ENCODE measurements around the gene GGA3. TPM values are rescaled to one million over a fixed set of nuclear protein-coding genes. Genes with fewer than 3 reads are reported as not detected.
A peak's percentile ranks its signal among the peaks of the same experiment; 100 is the strongest.
"Not testable (repeated sequence)": the region's sequence is repeated elsewhere in the genome, so short reads cannot be mapped to it uniquely, and the experiment has no call there.

Gene GGA3
- total and polyA plus RNA-seq, 4 donors, result 4.6 to 17.3 (median 9.2) TPM

GRCh38 chr17:75207760-75208159 lies 53.6 kb downstream of the GGA3 start (continued):
- TF ChIP-seq, protein P1, sequence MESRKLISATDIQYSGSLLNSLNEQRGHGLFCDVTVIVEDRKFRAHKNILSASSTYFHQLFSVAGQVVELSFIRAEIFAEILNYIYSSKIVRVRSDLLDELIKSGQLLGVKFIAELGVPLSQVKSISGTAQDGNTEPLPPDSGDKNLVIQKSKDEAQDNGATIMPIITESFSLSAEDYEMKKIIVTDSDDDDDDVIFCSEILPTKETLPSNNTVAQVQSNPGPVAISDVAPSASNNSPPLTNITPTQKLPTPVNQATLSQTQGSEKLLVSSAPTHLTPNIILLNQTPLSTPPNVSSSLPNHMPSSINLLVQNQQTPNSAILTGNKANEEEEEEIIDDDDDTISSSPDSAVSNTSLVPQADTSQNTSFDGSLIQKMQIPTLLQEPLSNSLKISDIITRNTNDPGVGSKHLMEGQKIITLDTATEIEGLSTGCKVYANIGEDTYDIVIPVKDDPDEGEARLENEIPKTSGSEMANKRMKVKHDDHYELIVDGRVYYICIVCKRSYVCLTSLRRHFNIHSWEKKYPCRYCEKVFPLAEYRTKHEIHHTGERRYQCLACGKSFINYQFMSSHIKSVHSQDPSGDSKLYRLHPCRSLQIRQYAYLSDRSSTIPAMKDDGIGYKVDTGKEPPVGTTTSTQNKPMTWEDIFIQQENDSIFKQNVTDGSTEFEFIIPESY (IDR thresholded peaks at IDR 0.05), result no peak
- TF ChIP-seq RXRA (IDR thresholded peaks at IDR 0.05), result peak; percentile 78 to 91
- TF ChIP-seq SP1 (IDR thresholded peaks at IDR 0.05), result peak; percentile 36
- TF ChIP-seq FOXA1 (IDR thresholded peaks at IDR 0.05), result no peak

GRCh38 chr17:75207050-75207407 lies 54.4 kb downstream of the GGA3 start:
- H3K9me3 ChIP-seq (ENCODE audit: control insufficient read depth in 4 of 4, low read length in 3 of 4); H3K9ac ChIP-seq (ENCODE audit: low read depth in 1 of 2, low read length in 2 of 2); H3K27me3 ChIP-seq (ENCODE audit: control insufficient read depth in 4 of 4, insufficient read depth in 4 of 4, low read length in 3 of 4); DNase-seq (ENCODE audit: low spot score); H3K27ac ChIP-seq (ENCODE audit: low read depth in 1 of 2, low read length in 2 of 2); H3K4me3 ChIP-seq (ENCODE audit: low read depth in 1 of 3, low read length in 3 of 3): not testable (repeated sequence)
- peaks cover 8 to 30% (median 19%) of the 10 kb centered on the region in 4 donors for H3K4me1 ChIP-seq (ENCODE audit: control insufficient read depth in 4 of 4, insufficient read depth in 4 of 4, low read length in 3 of 4)
- H3K36me3 ChIP-seq (ENCODE audit: control insufficient read depth in 4 of 4, insufficient read depth in 3 of 4, low read depth in 1 of 4, low read length in 3 of 4), result peaks cover 9 to 18% (median 12%) of the 10 kb centered on the region in 4 donors
- 88% methylated on average over 8 of the region's 8 CpGs for WGBS

- DNase-seq (ENCODE audit: low spot score), result no peak
- Histone ChIP-seq H3K4me3 (ENCODE audit: low read depth in 1 of 3, low read length in 3 of 3) (peak overlapping the region; percentile 83 to 99 (median 95)), H3K9me3 (ENCODE audit: control insufficient read depth in 4 of 4, low read length in 3 of 4) (no peaks in the 10 kb centered on the region), H3K27me3 (ENCODE audit: control insufficient read depth in 4 of 4, insufficient read depth in 4 of 4, low read length in 3 of 4) (no peaks in the 10 kb centered on the region), H3K4me1 (ENCODE audit: control insufficient read depth in 4 of 4, insufficient read depth in 4 of 4, low read length in 3 of 4) (peaks cover 8 to 30% (median 19%) of the 10 kb centered on the region in 4 donors), H3K9ac (ENCODE audit: low read depth in 1 of 2, low read length in 2 of 2) (peak overlapping the region; percentile 90), H3K27ac (ENCODE audit: low read depth in 1 of 2, low read length in 2 of 2) (peak overlapping the region; percentile 93 to 94), H3K36me3 (ENCODE audit: control insufficient read depth in 4 of 4, insufficient read depth in 3 of 4, low read depth in 1 of 4, low read length in 3 of 4) (peaks cover 2 to 12% (median 8%) of the 10 kb centered on the region in 4 donors)
- TF ChIP-seq, protein P2, sequence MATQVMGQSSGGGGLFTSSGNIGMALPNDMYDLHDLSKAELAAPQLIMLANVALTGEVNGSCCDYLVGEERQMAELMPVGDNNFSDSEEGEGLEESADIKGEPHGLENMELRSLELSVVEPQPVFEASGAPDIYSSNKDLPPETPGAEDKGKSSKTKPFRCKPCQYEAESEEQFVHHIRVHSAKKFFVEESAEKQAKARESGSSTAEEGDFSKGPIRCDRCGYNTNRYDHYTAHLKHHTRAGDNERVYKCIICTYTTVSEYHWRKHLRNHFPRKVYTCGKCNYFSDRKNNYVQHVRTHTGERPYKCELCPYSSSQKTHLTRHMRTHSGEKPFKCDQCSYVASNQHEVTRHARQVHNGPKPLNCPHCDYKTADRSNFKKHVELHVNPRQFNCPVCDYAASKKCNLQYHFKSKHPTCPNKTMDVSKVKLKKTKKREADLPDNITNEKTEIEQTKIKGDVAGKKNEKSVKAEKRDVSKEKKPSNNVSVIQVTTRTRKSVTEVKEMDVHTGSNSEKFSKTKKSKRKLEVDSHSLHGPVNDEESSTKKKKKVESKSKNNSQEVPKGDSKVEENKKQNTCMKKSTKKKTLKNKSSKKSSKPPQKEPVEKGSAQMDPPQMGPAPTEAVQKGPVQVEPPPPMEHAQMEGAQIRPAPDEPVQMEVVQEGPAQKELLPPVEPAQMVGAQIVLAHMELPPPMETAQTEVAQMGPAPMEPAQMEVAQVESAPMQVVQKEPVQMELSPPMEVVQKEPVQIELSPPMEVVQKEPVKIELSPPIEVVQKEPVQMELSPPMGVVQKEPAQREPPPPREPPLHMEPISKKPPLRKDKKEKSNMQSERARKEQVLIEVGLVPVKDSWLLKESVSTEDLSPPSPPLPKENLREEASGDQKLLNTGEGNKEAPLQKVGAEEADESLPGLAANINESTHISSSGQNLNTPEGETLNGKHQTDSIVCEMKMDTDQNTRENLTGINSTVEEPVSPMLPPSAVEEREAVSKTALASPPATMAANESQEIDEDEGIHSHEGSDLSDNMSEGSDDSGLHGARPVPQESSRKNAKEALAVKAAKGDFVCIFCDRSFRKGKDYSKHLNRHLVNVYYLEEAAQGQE (IDR thresholded peaks at IDR 0.05), result no peak
- no peak for TF ChIP-seq FOXA1 (IDR thresholded peaks at IDR 0.05)
- TF ChIP-seq TAF1 (conservative IDR thresholded peaks at IDR 0.05), result no peak
- no peak for TF ChIP-seq RAD21 (IDR thresholded peaks at IDR 0.05)
- TF ChIP-seq, protein P3, sequence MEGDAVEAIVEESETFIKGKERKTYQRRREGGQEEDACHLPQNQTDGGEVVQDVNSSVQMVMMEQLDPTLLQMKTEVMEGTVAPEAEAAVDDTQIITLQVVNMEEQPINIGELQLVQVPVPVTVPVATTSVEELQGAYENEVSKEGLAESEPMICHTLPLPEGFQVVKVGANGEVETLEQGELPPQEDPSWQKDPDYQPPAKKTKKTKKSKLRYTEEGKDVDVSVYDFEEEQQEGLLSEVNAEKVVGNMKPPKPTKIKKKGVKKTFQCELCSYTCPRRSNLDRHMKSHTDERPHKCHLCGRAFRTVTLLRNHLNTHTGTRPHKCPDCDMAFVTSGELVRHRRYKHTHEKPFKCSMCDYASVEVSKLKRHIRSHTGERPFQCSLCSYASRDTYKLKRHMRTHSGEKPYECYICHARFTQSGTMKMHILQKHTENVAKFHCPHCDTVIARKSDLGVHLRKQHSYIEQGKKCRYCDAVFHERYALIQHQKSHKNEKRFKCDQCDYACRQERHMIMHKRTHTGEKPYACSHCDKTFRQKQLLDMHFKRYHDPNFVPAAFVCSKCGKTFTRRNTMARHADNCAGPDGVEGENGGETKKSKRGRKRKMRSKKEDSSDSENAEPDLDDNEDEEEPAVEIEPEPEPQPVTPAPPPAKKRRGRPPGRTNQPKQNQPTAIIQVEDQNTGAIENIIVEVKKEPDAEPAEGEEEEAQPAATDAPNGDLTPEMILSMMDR (IDR thresholded peaks at IDR 0.05; ENCODE audit: low read depth, low read length, missing input control), result no peak
- TF ChIP-seq RXRA (IDR thresholded peaks at IDR 0.05), result no peak
- TF ChIP-seq ATF3 (IDR thresholded peaks at IDR 0.05), result no peak
- no peak for TF ChIP-seq YY1 (IDR thresholded peaks at IDR 0.05)
- TF ChIP-seq SP1 (IDR thresholded peaks at IDR 0.05), result no peak
- TF ChIP-seq NR2F2 (IDR thresholded peaks at IDR 0.05), result no peak
- no peak for TF ChIP-seq FOXA2 (IDR thresholded peaks at IDR 0.05)
- TF ChIP-seq EGR1 (IDR thresholded peaks at IDR 0.05; ENCODE audit: low read depth in 2 of 2), result no peak
- TF ChIP-seq, protein P1 (IDR thresholded peaks at IDR 0.05), result no peak
- no peak for TF ChIP-seq HNF4A (conservative IDR thresholded peaks at IDR 0.05)
- no peak for TF ChIP-seq JUND (IDR thresholded peaks at IDR 0.05)
- WGBS, result under 1% methylated on average over 22 of the region's 22 CpGs
Measured at GRCh38 chr17:75205793-75206163, 55.6 kb downstream of the GGA3 start.

All from liver (tissue), 9 donors.